ENCODE measurements around the gene SH3BP5L.

SH3BP5L gene

DNA sequence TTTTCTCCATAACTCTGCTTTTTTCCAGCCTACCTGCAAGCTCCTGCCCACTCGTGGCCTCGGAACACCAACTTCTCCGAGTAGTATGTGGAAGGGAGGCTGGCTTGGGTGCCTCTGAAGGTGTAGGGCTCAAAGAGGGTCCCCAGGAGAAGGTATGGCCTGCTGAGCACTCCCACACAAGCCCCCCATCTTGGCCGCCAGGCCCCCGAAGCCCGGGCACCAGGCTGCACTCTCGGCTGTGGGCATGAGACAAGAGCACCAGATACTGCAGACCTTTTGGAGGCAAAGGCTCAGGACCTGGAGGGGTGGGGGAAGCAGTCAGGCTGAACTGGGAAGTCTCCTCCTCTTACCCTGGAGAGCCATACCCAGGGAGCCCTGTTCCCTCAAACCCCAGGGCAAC is 31.5 kb upstream of the SH3BP5L start:
- Histone ChIP-seq H2AFZ (ENCODE audit: low read depth, low read length) (no peak overlapping the region), H3K9ac (ENCODE audit: low read depth, low read length) (peak overlapping the region; percentile 97), H3K79me2 (ENCODE audit: insufficient read depth, low read length) (peaks cover 35% of the 10 kb centered on the region), H3K9me3 (ENCODE audit: insufficient read depth, low read length, severe bottlenecking) (no peaks in the 10 kb centered on the region), H3K36me3 (ENCODE audit: insufficient read depth, low read length) (peaks cover 43% of the 10 kb centered on the region), H3K27me3 (ENCODE audit: insufficient read depth, low read length, poor library complexity) (no peaks in the 10 kb centered on the region), H3K4me3 (ENCODE audit: low read depth in 1 of 2, low read length in 2 of 2) (peak overlapping the region in 1 of 2 experiments; percentile 94; a peak in 3 of 4 replicates), H4K20me1 (ENCODE audit: insufficient read depth, low read length) (0 out of 2 replicates have a peak, but pooled peaks cover 7% of the 10 kb centered on the region), H3K4me1 (ENCODE audit: insufficient read depth, low read length) (peaks cover 44% of the 10 kb centered on the region), H3K4me2 (ENCODE audit: insufficient read depth, low read length) (peak overlapping the region; percentile 95), H3K27ac (ENCODE audit: low read length) (peak overlapping the region; percentile 91)
- no peak for ATAC-seq (ENCODE audit: insufficient read depth, low read depth)
- no peak for DNase-seq
- TF ChIP-seq, protein P1, sequence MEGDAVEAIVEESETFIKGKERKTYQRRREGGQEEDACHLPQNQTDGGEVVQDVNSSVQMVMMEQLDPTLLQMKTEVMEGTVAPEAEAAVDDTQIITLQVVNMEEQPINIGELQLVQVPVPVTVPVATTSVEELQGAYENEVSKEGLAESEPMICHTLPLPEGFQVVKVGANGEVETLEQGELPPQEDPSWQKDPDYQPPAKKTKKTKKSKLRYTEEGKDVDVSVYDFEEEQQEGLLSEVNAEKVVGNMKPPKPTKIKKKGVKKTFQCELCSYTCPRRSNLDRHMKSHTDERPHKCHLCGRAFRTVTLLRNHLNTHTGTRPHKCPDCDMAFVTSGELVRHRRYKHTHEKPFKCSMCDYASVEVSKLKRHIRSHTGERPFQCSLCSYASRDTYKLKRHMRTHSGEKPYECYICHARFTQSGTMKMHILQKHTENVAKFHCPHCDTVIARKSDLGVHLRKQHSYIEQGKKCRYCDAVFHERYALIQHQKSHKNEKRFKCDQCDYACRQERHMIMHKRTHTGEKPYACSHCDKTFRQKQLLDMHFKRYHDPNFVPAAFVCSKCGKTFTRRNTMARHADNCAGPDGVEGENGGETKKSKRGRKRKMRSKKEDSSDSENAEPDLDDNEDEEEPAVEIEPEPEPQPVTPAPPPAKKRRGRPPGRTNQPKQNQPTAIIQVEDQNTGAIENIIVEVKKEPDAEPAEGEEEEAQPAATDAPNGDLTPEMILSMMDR (IDR thresholded peaks at IDR 0.05; ENCODE audit: borderline replicate concordance, extremely low read depth, low read length, poor library complexity, severe bottlenecking) = no peak
- TF ChIP-seq EZH2 (IDR thresholded peaks at IDR 0.05; ENCODE audit: borderline replicate concordance, low read depth, low read length, severe bottlenecking) = no peak

DNA sequence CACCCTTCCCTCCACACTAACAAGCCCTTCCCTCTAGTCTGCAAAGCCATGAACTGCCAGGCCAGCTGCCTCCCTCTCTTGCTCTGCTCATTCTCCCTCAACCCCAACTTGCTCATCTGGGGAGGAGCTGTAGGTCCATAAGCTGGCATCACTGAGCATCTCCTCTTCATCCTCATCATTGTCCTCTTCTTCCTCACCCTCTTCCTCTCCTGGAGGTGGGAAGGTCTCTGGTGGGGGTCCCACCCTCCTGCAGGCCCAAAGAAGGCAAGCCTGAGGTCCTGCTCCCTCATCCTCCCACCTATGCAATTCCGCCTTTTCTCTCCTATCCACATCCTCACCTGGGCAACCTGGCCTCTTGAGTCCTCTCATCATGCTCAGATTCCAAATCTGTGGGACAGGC is 30.5 kb upstream of the SH3BP5L start:
- H3K36me3 ChIP-seq (ENCODE audit: insufficient read depth, low read length) = peaks cover 53% of the 10 kb centered on the region

DNA sequence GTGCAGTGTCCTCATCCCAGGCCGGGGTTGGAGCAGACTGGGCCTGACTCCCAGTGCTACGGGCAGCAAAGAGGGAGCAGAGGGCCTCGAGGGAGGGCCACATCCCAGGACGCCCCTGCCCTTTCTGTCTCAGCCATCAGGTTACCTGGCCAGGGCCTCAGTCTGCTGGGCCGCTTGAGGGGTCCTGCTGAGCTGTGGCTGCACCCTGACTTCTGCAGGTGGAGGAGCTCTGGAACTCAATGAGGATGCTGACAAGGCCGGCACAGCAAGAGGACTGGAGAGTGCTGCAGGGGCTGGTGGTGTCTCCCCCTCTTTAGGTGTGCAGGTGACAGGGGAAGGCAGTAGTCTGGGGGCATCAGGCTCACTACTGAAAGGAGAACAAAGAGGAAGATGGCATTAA is 29.9 kb upstream of the SH3BP5L start:
- H4K20me1 ChIP-seq (ENCODE audit: insufficient read depth, low read length) = peaks cover 13% of the 10 kb centered on the region; the same call in 1 of the 2 replicates
- H2AFZ ChIP-seq (ENCODE audit: low read depth, low read length) = no peak overlapping the region
- H3K27ac ChIP-seq (ENCODE audit: low read length) = no peak overlapping the region
- DNase-seq (no peak), ATAC-seq (ENCODE audit: insufficient read depth, low read depth) (no peak)
- H3K9ac ChIP-seq (ENCODE audit: low read depth, low read length) = no peak overlapping the region
- H3K9me3 ChIP-seq (ENCODE audit: insufficient read depth, low read length, severe bottlenecking) = no peaks in the 10 kb centered on the region
- no peaks in the 10 kb centered on the region for H3K27me3 ChIP-seq (ENCODE audit: insufficient read depth, low read length, poor library complexity)
- peaks cover 42% of the 10 kb centered on the region for H3K4me1 ChIP-seq (ENCODE audit: insufficient read depth, low read length)
- TF ChIP-seq, protein P1 (IDR thresholded peaks at IDR 0.05; ENCODE audit: borderline replicate concordance, extremely low read depth, low read length, poor library complexity, severe bottlenecking) = no peak
- no peak for TF ChIP-seq EZH2 (IDR thresholded peaks at IDR 0.05; ENCODE audit: borderline replicate concordance, low read depth, low read length, severe bottlenecking)
- no peak overlapping the region for H3K4me2 ChIP-seq (ENCODE audit: insufficient read depth, low read length)
- peaks cover 58% of the 10 kb centered on the region for H3K36me3 ChIP-seq (ENCODE audit: insufficient read depth, low read length)
- H3K4me3 ChIP-seq (ENCODE audit: low read depth in 1 of 2, low read length in 2 of 2) = no peak overlapping the region
- H3K79me2 ChIP-seq (ENCODE audit: insufficient read depth, low read length) = peaks cover 35% of the 10 kb centered on the region

More for the DNA sequence above, 30.5 kb upstream of the SH3BP5L start:
- Histone ChIP-seq H3K9ac (ENCODE audit: low read depth, low read length) (peak overlapping the region; percentile 97; the same call in 1 of the 2 replicates), H3K4me1 (ENCODE audit: insufficient read depth, low read length) (peaks cover 42% of the 10 kb centered on the region), H2AFZ (ENCODE audit: low read depth, low read length) (no peak overlapping the region), H3K79me2 (ENCODE audit: insufficient read depth, low read length) (peaks cover 35% of the 10 kb centered on the region), H3K27ac (ENCODE audit: low read length) (no peak overlapping the region), H4K20me1 (ENCODE audit: insufficient read depth, low read length) (peaks cover 10% of the 10 kb centered on the region; the same call in 1 of the 2 replicates), H3K4me3 (ENCODE audit: low read depth in 1 of 2, low read length in 2 of 2) (no peak overlapping the region), H3K4me2 (ENCODE audit: insufficient read depth, low read length) (peak overlapping the region; percentile 95; the same call in 1 of the 2 replicates), H3K27me3 (ENCODE audit: insufficient read depth, low read length, poor library complexity) (no peaks in the 10 kb centered on the region), H3K9me3 (ENCODE audit: insufficient read depth, low read length, severe bottlenecking) (no peaks in the 10 kb centered on the region)
- DNase-seq (no peak), ATAC-seq (ENCODE audit: insufficient read depth, low read depth) (no peak)
- no peak for TF ChIP-seq EZH2 (IDR thresholded peaks at IDR 0.05; ENCODE audit: borderline replicate concordance, low read depth, low read length, severe bottlenecking)
- TF ChIP-seq, protein P1 (IDR thresholded peaks at IDR 0.05; ENCODE audit: borderline replicate concordance, extremely low read depth, low read length, poor library complexity, severe bottlenecking) = no peak

Data from DND-41 (cell line).